HepG2 (cell line): ENCODE measurements around the gene NRP1.

Source experiments
- ATF6 ChIP-seq: sonication (generic); formaldehyde crosslinking; conservative IDR thresholded peaks from 2 replicates; pipeline ENCODE4 v1.4.0; 2020; ENCODE audit warnings: missing genetic modification reagents
- JUN ChIP-seq: sonication (generic); formaldehyde crosslinking; IDR thresholded peaks from 2 replicates; pipeline ENCODE4 v1.4.0; 2020; ENCODE audit warnings: mild to moderate bottlenecking, missing genetic modification reagents
- ZKSCAN1 ChIP-seq: fragments of 150-350 bp; IDR thresholded peaks from 2 replicates; pipeline ENCODE4 v1.6.1; 2014; ENCODE audit warnings: low read length
- ZNF142 ChIP-seq: sonication (generic); formaldehyde crosslinking; IDR thresholded peaks from 2 replicates; pipeline ENCODE4 v1.4.0; 2020; ENCODE audit warnings: missing genetic modification reagents
- ZNF33B ChIP-seq: sonication (generic); formaldehyde crosslinking; IDR thresholded peaks from 2 replicates; pipeline ENCODE4 v1.5.1; 2020; ENCODE audit warnings: mild to moderate bottlenecking, missing genetic modification reagents
- ZNF616 ChIP-seq: sonication (generic); formaldehyde crosslinking; IDR thresholded peaks from 2 replicates; pipeline ENCODE4 v1.5.0; 2020; ENCODE audit warnings: low read depth, mild to moderate bottlenecking, missing genetic modification reagents
- ZNF780A ChIP-seq: sonication (generic); formaldehyde crosslinking; IDR thresholded peaks from 2 replicates; pipeline ENCODE4 v1.8.0; 2022; ENCODE audit warnings: mild to moderate bottlenecking, missing genetic modification reagents, moderate library complexity
- ZNF841 ChIP-seq: sonication (generic); formaldehyde crosslinking; IDR thresholded peaks from 2 replicates; pipeline ENCODE4 v1.8.1; 2023; ENCODE audit warnings: missing genetic modification reagents, borderline replicate concordance
- TF ChIP-seq, protein P1 (sequence below): sonication (generic); formaldehyde crosslinking; IDR thresholded peaks from 2 replicates; pipeline ENCODE4 v1.5.1; 2020; ENCODE audit warnings: missing genetic modification reagents, mild to moderate bottlenecking, borderline replicate concordance
- TF ChIP-seq, protein P2 (sequence below): sonication (generic); formaldehyde crosslinking; IDR thresholded peaks from 2 replicates; pipeline ENCODE4 v1.5.0; 2020; ENCODE audit warnings: mild to moderate bottlenecking, missing genetic modification reagents, moderate library complexity
- TF ChIP-seq, protein P3 (sequence below): fragments of 450-650 bp; IDR thresholded peaks from 2 replicates; pipeline ENCODE4 v1.6.1; 2016

GRCh38 chr10:33136781-33137180 lies 197.7 kb downstream of the NRP1 start:
- TF ChIP-seq, protein P1, sequence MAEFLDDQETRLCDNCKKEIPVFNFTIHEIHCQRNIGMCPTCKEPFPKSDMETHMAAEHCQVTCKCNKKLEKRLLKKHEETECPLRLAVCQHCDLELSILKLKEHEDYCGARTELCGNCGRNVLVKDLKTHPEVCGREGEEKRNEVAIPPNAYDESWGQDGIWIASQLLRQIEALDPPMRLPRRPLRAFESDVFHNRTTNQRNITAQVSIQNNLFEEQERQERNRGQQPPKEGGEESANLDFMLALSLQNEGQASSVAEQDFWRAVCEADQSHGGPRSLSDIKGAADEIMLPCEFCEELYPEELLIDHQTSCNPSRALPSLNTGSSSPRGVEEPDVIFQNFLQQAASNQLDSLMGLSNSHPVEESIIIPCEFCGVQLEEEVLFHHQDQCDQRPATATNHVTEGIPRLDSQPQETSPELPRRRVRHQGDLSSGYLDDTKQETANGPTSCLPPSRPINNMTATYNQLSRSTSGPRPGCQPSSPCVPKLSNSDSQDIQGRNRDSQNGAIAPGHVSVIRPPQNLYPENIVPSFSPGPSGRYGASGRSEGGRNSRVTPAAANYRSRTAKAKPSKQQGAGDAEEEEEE (CRISPR knock-in tag), result no peak
- TF ChIP-seq ZNF841 (CRISPR knock-in tag) (no peak), ZNF33B (CRISPR knock-in tag) (no peak), ATF6 (CRISPR knock-in tag) (no peak), ZKSCAN1 (no peak), ZNF142 (CRISPR knock-in tag) (no peak), ZNF616 (CRISPR knock-in tag) (no peak), JUN (no peak), ZNF780A (CRISPR knock-in tag) (no peak)
- TF ChIP-seq, protein P2, sequence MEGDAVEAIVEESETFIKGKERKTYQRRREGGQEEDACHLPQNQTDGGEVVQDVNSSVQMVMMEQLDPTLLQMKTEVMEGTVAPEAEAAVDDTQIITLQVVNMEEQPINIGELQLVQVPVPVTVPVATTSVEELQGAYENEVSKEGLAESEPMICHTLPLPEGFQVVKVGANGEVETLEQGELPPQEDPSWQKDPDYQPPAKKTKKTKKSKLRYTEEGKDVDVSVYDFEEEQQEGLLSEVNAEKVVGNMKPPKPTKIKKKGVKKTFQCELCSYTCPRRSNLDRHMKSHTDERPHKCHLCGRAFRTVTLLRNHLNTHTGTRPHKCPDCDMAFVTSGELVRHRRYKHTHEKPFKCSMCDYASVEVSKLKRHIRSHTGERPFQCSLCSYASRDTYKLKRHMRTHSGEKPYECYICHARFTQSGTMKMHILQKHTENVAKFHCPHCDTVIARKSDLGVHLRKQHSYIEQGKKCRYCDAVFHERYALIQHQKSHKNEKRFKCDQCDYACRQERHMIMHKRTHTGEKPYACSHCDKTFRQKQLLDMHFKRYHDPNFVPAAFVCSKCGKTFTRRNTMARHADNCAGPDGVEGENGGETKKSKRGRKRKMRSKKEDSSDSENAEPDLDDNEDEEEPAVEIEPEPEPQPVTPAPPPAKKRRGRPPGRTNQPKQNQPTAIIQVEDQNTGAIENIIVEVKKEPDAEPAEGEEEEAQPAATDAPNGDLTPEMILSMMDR (CRISPR knock-in tag), result no peak
- TF ChIP-seq, protein P3, sequence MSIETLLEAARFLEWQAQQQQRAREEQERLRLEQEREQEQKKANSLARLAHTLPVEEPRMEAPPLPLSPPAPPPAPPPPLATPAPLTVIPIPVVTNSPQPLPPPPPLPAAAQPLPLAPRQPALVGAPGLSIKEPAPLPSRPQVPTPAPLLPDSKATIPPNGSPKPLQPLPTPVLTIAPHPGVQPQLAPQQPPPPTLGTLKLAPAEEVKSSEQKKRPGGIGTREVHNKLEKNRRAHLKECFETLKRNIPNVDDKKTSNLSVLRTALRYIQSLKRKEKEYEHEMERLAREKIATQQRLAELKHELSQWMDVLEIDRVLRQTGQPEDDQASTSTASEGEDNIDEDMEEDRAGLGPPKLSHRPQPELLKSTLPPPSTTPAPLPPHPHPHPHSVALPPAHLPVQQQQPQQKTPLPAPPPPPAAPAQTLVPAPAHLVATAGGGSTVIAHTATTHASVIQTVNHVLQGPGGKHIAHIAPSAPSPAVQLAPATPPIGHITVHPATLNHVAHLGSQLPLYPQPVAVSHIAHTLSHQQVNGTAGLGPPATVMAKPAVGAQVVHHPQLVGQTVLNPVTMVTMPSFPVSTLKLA, result no peak
